ENCODE measurements around the gene TENM3.

The TENM3 gene

DNA sequence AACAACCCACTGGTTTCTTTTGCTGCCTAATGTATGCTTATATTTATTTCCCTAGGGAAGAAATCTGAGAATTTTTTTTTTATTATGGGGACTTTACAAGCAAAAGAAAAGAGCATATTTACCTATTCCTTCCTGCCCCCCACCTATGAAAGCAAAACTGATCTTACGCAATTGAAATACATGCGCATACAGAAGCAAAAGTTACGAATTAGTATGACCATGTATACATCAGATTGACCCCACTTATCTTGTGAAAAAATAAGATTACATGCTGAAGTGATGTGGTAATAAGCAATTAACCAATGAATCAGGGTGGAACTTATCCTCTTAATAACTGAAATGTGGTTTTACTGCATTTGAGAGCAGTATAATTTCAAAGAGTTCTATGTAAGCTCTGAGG is 151.0 kb downstream of the TENM3 start:
- no CpG with 5 or more reads among the region's 3 CpGs for WGBS (ENCODE audit: extremely low coverage, insufficient coverage, low lambda C conversion rate)
- Histone ChIP-seq H2AK5ac (ENCODE audit: low read length) (no peak overlapping the region), H3K9ac (ENCODE audit: low read length) (no peak overlapping the region), H3K4me3 (ENCODE audit: low read length) (no peak overlapping the region), H3K4me2 (ENCODE audit: low read length) (no peak overlapping the region), H4K5ac (ENCODE audit: low read length) (no peak overlapping the region), H3K18ac (ENCODE audit: low read length) (no peak overlapping the region), H4K8ac (ENCODE audit: low read depth, low read length) (no peak overlapping the region), H3K56ac (ENCODE audit: low read length) (no peak overlapping the region), H3K79me2 (ENCODE audit: control insufficient read depth, insufficient read depth, low read length) (no peaks in the 10 kb centered on the region), H3K27ac (ENCODE audit: low read depth, low read length) (no peak overlapping the region), H3K23ac (ENCODE audit: low read length) (no peak overlapping the region), H3K4ac (ENCODE audit: low read depth, low read length) (no peak overlapping the region), H2BK120ac (ENCODE audit: low read depth, low read length) (no peak overlapping the region), H3K79me1 (ENCODE audit: low read length) (no peaks in the 10 kb centered on the region), H3K36me3 (ENCODE audit: control insufficient read depth, insufficient read depth, low read length) (no peaks in the 10 kb centered on the region), H3K27me3 (ENCODE audit: insufficient read depth, low read length, poor library complexity) (no peaks in the 10 kb centered on the region), H2BK5ac (ENCODE audit: low read length) (no peak overlapping the region), H2BK15ac (replicated peaks; ENCODE audit: low read depth) (no peak overlapping the region), H3K4me1 (ENCODE audit: control insufficient read depth, low read depth, low read length) (no peaks in the 10 kb centered on the region)
- DNase-seq, result no peak

DNA sequence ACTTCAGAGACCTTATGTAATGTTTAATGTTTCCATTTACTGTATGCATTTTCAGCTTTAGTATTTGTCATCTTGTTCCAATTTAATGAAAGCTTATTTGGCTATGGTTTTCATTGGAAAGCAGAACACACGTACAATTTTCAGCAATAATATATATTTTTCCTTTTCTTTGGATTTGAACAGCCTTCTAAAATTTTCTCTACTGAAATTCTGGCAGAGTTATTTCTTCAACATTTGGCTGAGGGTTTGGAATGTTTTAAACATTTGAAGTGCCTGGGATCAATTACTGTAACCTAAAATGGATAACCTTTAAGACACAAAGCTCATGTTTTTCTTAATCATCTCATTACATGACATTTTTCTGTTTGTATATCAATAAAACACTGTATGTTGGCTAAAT is 156.9 kb downstream of the TENM3 start:
- Histone ChIP-seq H3K36me3 (ENCODE audit: control insufficient read depth, insufficient read depth, low read length) (no peaks in the 10 kb centered on the region), H3K4me1 (ENCODE audit: control insufficient read depth, low read depth, low read length) (no peaks in the 10 kb centered on the region), H2AK5ac (ENCODE audit: low read length) (no peak overlapping the region), H3K4me2 (ENCODE audit: low read length) (no peak overlapping the region), H3K56ac (ENCODE audit: low read length) (no peak overlapping the region), H2BK15ac (replicated peaks; ENCODE audit: low read depth) (no peak overlapping the region), H3K79me2 (ENCODE audit: control insufficient read depth, insufficient read depth, low read length) (no peaks in the 10 kb centered on the region), H3K23ac (ENCODE audit: low read length) (no peak overlapping the region), H4K8ac (ENCODE audit: low read depth, low read length) (no peak overlapping the region), H3K27ac (ENCODE audit: low read depth, low read length) (no peak overlapping the region), H2BK120ac (ENCODE audit: low read depth, low read length) (no peak overlapping the region), H3K18ac (ENCODE audit: low read length) (no peak overlapping the region), H3K4ac (ENCODE audit: low read depth, low read length) (no peak overlapping the region), H3K27me3 (ENCODE audit: insufficient read depth, low read length, poor library complexity) (no peaks in the 10 kb centered on the region), H2BK5ac (ENCODE audit: low read length) (no peak overlapping the region), H4K5ac (ENCODE audit: low read length) (no peak overlapping the region), H3K4me3 (ENCODE audit: low read length) (no peak overlapping the region), H3K9ac (ENCODE audit: low read length) (no peak overlapping the region), H3K79me1 (ENCODE audit: low read length) (no peaks in the 10 kb centered on the region)
- no CpG with 5 or more reads among the region's 1 CpG for WGBS (ENCODE audit: extremely low coverage, insufficient coverage, low lambda C conversion rate)
- no peak for DNase-seq

GRCh38 chr4:182400790-182401189 is 157.6 kb downstream of the TENM3 start:
- Histone ChIP-seq H3K9ac (ENCODE audit: low read length) (no peak overlapping the region), H3K79me2 (ENCODE audit: control insufficient read depth, insufficient read depth, low read length) (no peaks in the 10 kb centered on the region), H2BK120ac (ENCODE audit: low read depth, low read length) (no peak overlapping the region), H3K4me1 (ENCODE audit: control insufficient read depth, low read depth, low read length) (no peaks in the 10 kb centered on the region), H2BK5ac (ENCODE audit: low read length) (no peak overlapping the region), H2BK15ac (replicated peaks; ENCODE audit: low read depth) (no peak overlapping the region), H3K23ac (ENCODE audit: low read length) (no peak overlapping the region), H3K27me3 (ENCODE audit: insufficient read depth, low read length, poor library complexity) (no peaks in the 10 kb centered on the region), H4K5ac (ENCODE audit: low read length) (no peak overlapping the region), H3K18ac (ENCODE audit: low read length) (no peak overlapping the region), H3K36me3 (ENCODE audit: control insufficient read depth, insufficient read depth, low read length) (no peaks in the 10 kb centered on the region), H3K27ac (ENCODE audit: low read depth, low read length) (no peak overlapping the region), H3K4ac (ENCODE audit: low read depth, low read length) (no peak overlapping the region), H3K79me1 (ENCODE audit: low read length) (no peaks in the 10 kb centered on the region), H4K8ac (ENCODE audit: low read depth, low read length) (no peak overlapping the region), H2AK5ac (ENCODE audit: low read length) (no peak overlapping the region), H3K4me2 (ENCODE audit: low read length) (no peak overlapping the region), H3K4me3 (ENCODE audit: low read length) (no peak overlapping the region), H3K56ac (ENCODE audit: low read length) (no peak overlapping the region)
- DNase-seq, result no peak
- no CpG with 5 or more reads among the region's 7 CpGs for WGBS (ENCODE audit: extremely low coverage, insufficient coverage, low lambda C conversion rate)

- Histone ChIP-seq H2BK15ac (replicated peaks; ENCODE audit: low read depth) (no peak overlapping the region), H3K56ac (ENCODE audit: low read length) (no peak overlapping the region), H3K4ac (ENCODE audit: low read depth, low read length) (no peak overlapping the region), H3K18ac (ENCODE audit: low read length) (no peak overlapping the region), H3K79me1 (ENCODE audit: low read length) (no peaks in the 10 kb centered on the region), H3K4me1 (ENCODE audit: control insufficient read depth, low read depth, low read length) (no peaks in the 10 kb centered on the region), H3K9ac (ENCODE audit: low read length) (no peak overlapping the region), H3K4me2 (ENCODE audit: low read length) (no peak overlapping the region), H3K79me2 (ENCODE audit: control insufficient read depth, insufficient read depth, low read length) (no peaks in the 10 kb centered on the region), H2BK120ac (ENCODE audit: low read depth, low read length) (no peak overlapping the region), H3K27me3 (ENCODE audit: insufficient read depth, low read length, poor library complexity) (no peaks in the 10 kb centered on the region), H4K5ac (ENCODE audit: low read length) (no peak overlapping the region), H3K23ac (ENCODE audit: low read length) (no peak overlapping the region), H2BK5ac (ENCODE audit: low read length) (no peak overlapping the region), H4K8ac (ENCODE audit: low read depth, low read length) (no peak overlapping the region), H2AK5ac (ENCODE audit: low read length) (no peak overlapping the region), H3K36me3 (ENCODE audit: control insufficient read depth, insufficient read depth, low read length) (no peaks in the 10 kb centered on the region), H3K4me3 (ENCODE audit: low read length) (no peak overlapping the region), H3K27ac (ENCODE audit: low read depth, low read length) (no peak overlapping the region)
- WGBS (ENCODE audit: extremely low coverage, insufficient coverage, low lambda C conversion rate), result no CpG with 5 or more reads among the region's 7 CpGs
- DNase-seq, result no peak
These were observed 161.2 kb downstream of the TENM3 start for GRCh38 chr4:182404376-182404775.

DNA sequence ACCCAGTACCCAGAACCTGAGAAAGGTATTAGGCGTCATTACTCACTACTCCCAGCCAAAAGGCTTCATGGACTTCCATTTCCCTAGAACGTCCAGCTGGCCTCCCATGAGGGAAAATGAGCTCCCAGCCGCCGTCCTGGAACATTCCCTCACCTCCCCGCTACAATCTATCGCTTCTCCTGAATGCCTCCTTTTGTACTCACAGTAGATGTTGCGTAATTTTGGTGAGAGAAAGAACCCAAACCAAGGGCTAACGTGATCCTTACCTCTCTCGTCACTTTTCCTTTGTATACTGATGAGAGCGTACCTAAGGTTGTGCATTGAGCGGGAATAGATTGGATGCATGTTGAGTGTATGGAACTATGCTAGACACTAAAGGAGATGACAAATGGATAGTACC is 161.9 kb downstream of the TENM3 start:
- H2BK120ac ChIP-seq (ENCODE audit: low read depth, low read length), result no peak overlapping the region
- no peak overlapping the region for H3K56ac ChIP-seq (ENCODE audit: low read length)
- no peaks in the 10 kb centered on the region for H3K4me1 ChIP-seq (ENCODE audit: control insufficient read depth, low read depth, low read length)
- no peak overlapping the region for H3K18ac ChIP-seq (ENCODE audit: low read length)
- H4K8ac ChIP-seq (ENCODE audit: low read depth, low read length), result no peak overlapping the region
- no peak overlapping the region for H2BK5ac ChIP-seq (ENCODE audit: low read length)
- H3K79me1 ChIP-seq (ENCODE audit: low read length), result no peaks in the 10 kb centered on the region
- H4K5ac ChIP-seq (ENCODE audit: low read length), result no peak overlapping the region
- no peak overlapping the region for H3K4me3 ChIP-seq (ENCODE audit: low read length)
- H2BK15ac ChIP-seq (replicated peaks; ENCODE audit: low read depth), result no peak overlapping the region
- no peaks in the 10 kb centered on the region for H3K36me3 ChIP-seq (ENCODE audit: control insufficient read depth, insufficient read depth, low read length)
- no peak overlapping the region for H2AK5ac ChIP-seq (ENCODE audit: low read length)
- no peak overlapping the region for H3K4me2 ChIP-seq (ENCODE audit: low read length)
- H3K23ac ChIP-seq (ENCODE audit: low read length), result no peak overlapping the region
- no peaks in the 10 kb centered on the region for H3K79me2 ChIP-seq (ENCODE audit: control insufficient read depth, insufficient read depth, low read length)
- no peaks in the 10 kb centered on the region for H3K27me3 ChIP-seq (ENCODE audit: insufficient read depth, low read length, poor library complexity)
- no peak overlapping the region for H3K4ac ChIP-seq (ENCODE audit: low read depth, low read length)
- no peak for DNase-seq
- H3K27ac ChIP-seq (ENCODE audit: low read depth, low read length), result no peak overlapping the region
- no CpG with 5 or more reads among the region's 11 CpGs for WGBS (ENCODE audit: extremely low coverage, insufficient coverage, low lambda C conversion rate)
- no peak overlapping the region for H3K9ac ChIP-seq (ENCODE audit: low read length)

DNA sequence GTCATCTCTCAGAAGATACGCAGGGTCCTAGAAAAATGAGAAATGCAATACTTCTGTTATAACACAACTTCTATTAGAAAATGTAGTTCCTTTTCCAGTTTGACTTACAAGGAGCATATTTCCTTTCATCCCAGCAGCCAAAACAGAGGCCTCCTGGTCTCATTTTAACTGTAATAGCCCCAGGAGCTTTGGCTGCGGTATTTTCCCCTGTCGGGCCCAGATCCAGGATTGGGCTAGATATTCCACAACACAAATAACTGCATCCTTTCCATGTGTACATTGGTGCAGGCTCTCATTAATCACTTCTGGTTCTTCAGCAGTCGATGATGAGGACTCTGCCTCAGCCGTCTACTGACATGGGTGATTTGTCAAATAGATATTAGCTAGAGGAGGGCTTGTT is 166.1 kb downstream of the TENM3 start:
- Histone ChIP-seq H3K4ac (ENCODE audit: low read depth, low read length) (no peak overlapping the region), H3K18ac (ENCODE audit: low read length) (no peak overlapping the region), H3K27me3 (ENCODE audit: insufficient read depth, low read length, poor library complexity) (no peaks in the 10 kb centered on the region), H2BK15ac (replicated peaks; ENCODE audit: low read depth) (no peak overlapping the region), H2AK5ac (ENCODE audit: low read length) (no peak overlapping the region), H3K79me1 (ENCODE audit: low read length) (no peaks in the 10 kb centered on the region), H3K56ac (ENCODE audit: low read length) (no peak overlapping the region), H2BK120ac (ENCODE audit: low read depth, low read length) (no peak overlapping the region), H3K4me1 (ENCODE audit: control insufficient read depth, low read depth, low read length) (no peaks in the 10 kb centered on the region), H3K36me3 (ENCODE audit: control insufficient read depth, insufficient read depth, low read length) (no peaks in the 10 kb centered on the region), H3K4me2 (ENCODE audit: low read length) (no peak overlapping the region), H3K9ac (ENCODE audit: low read length) (no peak overlapping the region), H3K23ac (ENCODE audit: low read length) (no peak overlapping the region), H4K8ac (ENCODE audit: low read depth, low read length) (no peak overlapping the region), H2BK5ac (ENCODE audit: low read length) (no peak overlapping the region), H3K4me3 (ENCODE audit: low read length) (no peak overlapping the region), H3K27ac (ENCODE audit: low read depth, low read length) (no peak overlapping the region), H3K79me2 (ENCODE audit: control insufficient read depth, insufficient read depth, low read length) (no peaks in the 10 kb centered on the region), H4K5ac (ENCODE audit: low read length) (no peak overlapping the region)
- DNase-seq, result no peak
- WGBS (ENCODE audit: extremely low coverage, insufficient coverage, low lambda C conversion rate), result no CpG with 5 or more reads among the region's 5 CpGs

Data from mesendoderm (in vitro differentiated cells).